WTC11 (cell line): ENCODE measurements around the gene COL6A6. TPM values are rescaled to one million over a fixed set of nuclear protein-coding genes. Genes with fewer than 3 reads are reported as not detected.

Source experiments
- ESRRA ChIP-seq: sonication (generic); formaldehyde crosslinking; IDR thresholded peaks from 2 replicates; pipeline ENCODE4 v1.8.1; 2022; ENCODE audit warnings: mild to moderate bottlenecking, missing genetic modification reagents, borderline replicate concordance
- ETV6 ChIP-seq: sonication (generic); formaldehyde crosslinking; IDR thresholded peaks from 2 replicates; pipeline ENCODE4 v1.8.1; 2022; ENCODE audit warnings: mild to moderate bottlenecking, missing genetic modification reagents
- TP53 ChIP-seq: sonication (generic); formaldehyde crosslinking; IDR thresholded peaks from 2 replicates; pipeline ENCODE4 v1.8.1; 2023; ENCODE audit warnings: mild to moderate bottlenecking, missing genetic modification reagents
- total RNA-seq: library from RNA; stranded (reverse); gene quantifications from 3 replicates; pipeline ENCODE4 v1.2.3, GENCODE V29; 2021
- TF ChIP-seq, protein P1 (sequence below): sonication (generic); formaldehyde crosslinking; IDR thresholded peaks from 2 replicates; pipeline ENCODE4 v1.8.1; 2022; ENCODE audit warnings: mild to moderate bottlenecking, missing genetic modification reagents, moderate library complexity, borderline replicate concordance
- TF ChIP-seq, protein P2 (sequence below): fragments of 250-450 bp; sonication (Bioruptor Pico); IDR thresholded peaks from 2 replicates; pipeline ENCODE4 v1.9.0; 2021; ENCODE audit warnings: mild to moderate bottlenecking
- TF ChIP-seq, protein P3 (sequence below): sonication (generic); formaldehyde crosslinking; IDR thresholded peaks from 2 replicates; pipeline ENCODE4 v1.8.1; 2023; ENCODE audit warnings: mild to moderate bottlenecking, missing genetic modification reagents, borderline replicate concordance

Gene COL6A6
- total RNA-seq, 1 experiment from 2014 or later: 0.09 TPM

DNA sequence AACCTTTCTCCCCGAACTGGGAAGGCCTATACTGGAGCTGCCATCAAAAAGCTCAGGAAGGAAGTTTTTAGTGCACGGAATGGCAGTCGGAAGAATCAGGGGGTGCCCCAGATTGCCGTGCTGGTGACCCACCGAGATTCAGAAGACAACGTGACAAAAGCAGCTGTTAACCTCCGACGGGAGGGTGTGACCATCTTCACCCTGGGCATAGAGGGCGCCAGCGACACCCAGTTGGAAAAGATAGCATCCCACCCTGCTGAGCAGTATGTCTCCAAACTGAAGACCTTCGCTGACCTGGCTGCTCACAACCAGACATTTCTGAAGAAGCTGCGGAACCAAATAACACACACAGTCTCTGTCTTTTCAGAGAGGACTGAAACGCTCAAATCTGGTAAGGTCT, 48.2 kb downstream of the COL6A6 start (continued):
- TF ChIP-seq, protein P1, sequence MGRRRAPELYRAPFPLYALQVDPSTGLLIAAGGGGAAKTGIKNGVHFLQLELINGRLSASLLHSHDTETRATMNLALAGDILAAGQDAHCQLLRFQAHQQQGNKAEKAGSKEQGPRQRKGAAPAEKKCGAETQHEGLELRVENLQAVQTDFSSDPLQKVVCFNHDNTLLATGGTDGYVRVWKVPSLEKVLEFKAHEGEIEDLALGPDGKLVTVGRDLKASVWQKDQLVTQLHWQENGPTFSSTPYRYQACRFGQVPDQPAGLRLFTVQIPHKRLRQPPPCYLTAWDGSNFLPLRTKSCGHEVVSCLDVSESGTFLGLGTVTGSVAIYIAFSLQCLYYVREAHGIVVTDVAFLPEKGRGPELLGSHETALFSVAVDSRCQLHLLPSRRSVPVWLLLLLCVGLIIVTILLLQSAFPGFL (CRISPR knock-in tag): no peak
- no peak for TF ChIP-seq TP53 (CRISPR knock-in tag)
- TF ChIP-seq, protein P2, sequence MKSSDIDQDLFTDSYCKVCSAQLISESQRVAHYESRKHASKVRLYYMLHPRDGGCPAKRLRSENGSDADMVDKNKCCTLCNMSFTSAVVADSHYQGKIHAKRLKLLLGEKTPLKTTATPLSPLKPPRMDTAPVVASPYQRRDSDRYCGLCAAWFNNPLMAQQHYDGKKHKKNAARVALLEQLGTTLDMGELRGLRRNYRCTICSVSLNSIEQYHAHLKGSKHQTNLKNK: no peak
- no peak for TF ChIP-seq ESRRA (CRISPR knock-in tag)
- TF ChIP-seq, protein P3, sequence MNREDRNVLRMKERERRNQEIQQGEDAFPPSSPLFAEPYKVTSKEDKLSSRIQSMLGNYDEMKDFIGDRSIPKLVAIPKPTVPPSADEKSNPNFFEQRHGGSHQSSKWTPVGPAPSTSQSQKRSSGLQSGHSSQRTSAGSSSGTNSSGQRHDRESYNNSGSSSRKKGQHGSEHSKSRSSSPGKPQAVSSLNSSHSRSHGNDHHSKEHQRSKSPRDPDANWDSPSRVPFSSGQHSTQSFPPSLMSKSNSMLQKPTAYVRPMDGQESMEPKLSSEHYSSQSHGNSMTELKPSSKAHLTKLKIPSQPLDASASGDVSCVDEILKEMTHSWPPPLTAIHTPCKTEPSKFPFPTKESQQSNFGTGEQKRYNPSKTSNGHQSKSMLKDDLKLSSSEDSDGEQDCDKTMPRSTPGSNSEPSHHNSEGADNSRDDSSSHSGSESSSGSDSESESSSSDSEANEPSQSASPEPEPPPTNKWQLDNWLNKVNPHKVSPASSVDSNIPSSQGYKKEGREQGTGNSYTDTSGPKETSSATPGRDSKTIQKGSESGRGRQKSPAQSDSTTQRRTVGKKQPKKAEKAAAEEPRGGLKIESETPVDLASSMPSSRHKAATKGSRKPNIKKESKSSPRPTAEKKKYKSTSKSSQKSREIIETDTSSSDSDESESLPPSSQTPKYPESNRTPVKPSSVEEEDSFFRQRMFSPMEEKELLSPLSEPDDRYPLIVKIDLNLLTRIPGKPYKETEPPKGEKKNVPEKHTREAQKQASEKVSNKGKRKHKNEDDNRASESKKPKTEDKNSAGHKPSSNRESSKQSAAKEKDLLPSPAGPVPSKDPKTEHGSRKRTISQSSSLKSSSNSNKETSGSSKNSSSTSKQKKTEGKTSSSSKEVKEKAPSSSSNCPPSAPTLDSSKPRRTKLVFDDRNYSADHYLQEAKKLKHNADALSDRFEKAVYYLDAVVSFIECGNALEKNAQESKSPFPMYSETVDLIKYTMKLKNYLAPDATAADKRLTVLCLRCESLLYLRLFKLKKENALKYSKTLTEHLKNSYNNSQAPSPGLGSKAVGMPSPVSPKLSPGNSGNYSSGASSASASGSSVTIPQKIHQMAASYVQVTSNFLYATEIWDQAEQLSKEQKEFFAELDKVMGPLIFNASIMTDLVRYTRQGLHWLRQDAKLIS: no peak
- TF ChIP-seq ETV6 (CRISPR knock-in tag): no peak

Other genes with a start within 250 kb of the COL6A6 start
- gene COL6A5, start 171.5 kb upstream of the COL6A6 start, total RNA-seq: 0.02 to 0.05 TPM in 2 of 3 replicates, not detected in the other
- gene PIK3R4, start 229.7 kb downstream of the COL6A6 start, total RNA-seq: 37.2 to 43.8 TPM (median 41.5 TPM) in 3 replicates